Esophagus muscularis mucosa (tissue), 4 donors: ENCODE data around the gene AGGF1. TPM values are rescaled to one million over a fixed set of nuclear protein-coding genes. Genes with fewer than 3 reads are reported as not detected.

Source experiments
- DNase-seq: peaks from one replicate; pipeline ENCODE4 v3.0.0-alpha.2; 2017; ENCODE audit errors: extremely low spot score
- H3K27ac ChIP-seq, 4 donors: fragments of 200-600 bp; sonication (generic); replicated peaks in 1 of 4; 1 replicate in 3 of 4; 2 replicates in 1 of 4; pipeline ENCODE4 v1.5.1; 2016 to 2019; ENCODE audit warnings: mild to moderate bottlenecking in 1 of 4
- H3K27me3 ChIP-seq, 4 donors: fragments of 200-600 bp; sonication (generic); one replicate each; pipeline versions ENCODE4 v1.5.1 to v1.6.0; 2016 to 2019
- H3K36me3 ChIP-seq, 4 donors: fragments of 200-600 bp; sonication (generic); one replicate each; pipeline ENCODE4 v1.5.1; 2016 to 2019
- H3K4me1 ChIP-seq, 4 donors: fragments of 200-600 bp; sonication (generic); one replicate each; pipeline ENCODE4 v1.5.1; 2016 to 2019
- H3K4me3 ChIP-seq, 4 donors: fragments of 200-600 bp; sonication (generic); 1 replicate in 2 of 4; 2 replicates in 2 of 4; pipeline ENCODE4 v1.5.1; 2016 to 2019; ENCODE audit warnings: mild to moderate bottlenecking in 4 of 4, moderate library complexity in 1 of 4
- H3K9me3 ChIP-seq, 4 donors: fragments of 200-600 bp; sonication (generic); 1 replicate in 3 of 4; 2 replicates in 1 of 4; pipeline ENCODE4 v1.5.1; 2016 to 2019
- EP300 ChIP-seq: sonication (generic); formaldehyde crosslinking; IDR thresholded peaks from one replicate; pipeline ENCODE4 v1.6.1; 2017; ENCODE audit warnings: antibody characterized with exemption
- POLR2A ChIP-seq: fragments of 450-650 bp; IDR thresholded peaks from one replicate; pipeline ENCODE4 v1.6.1; 2017; ENCODE audit warnings: antibody characterized with exemption, moderate library complexity, mild to moderate bottlenecking, low read depth
- POLR2AphosphoS5 ChIP-seq, 2 donors: sonication (generic); formaldehyde crosslinking; IDR thresholded peaks; one replicate each; pipeline ENCODE4 v1.6.1; 2017; ENCODE audit warnings: antibody characterized with exemption in 2 of 2
- WGBS: methylation state at CpG from one replicate; pipeline ENCODE4 v1.1.5; 2018; 5-methylcytosine and 5-hydroxymethylcytosine counted together
- intact Hi-C: fragments of 100-400 bp; cut with DNase I; formaldehyde crosslinking; loops from one replicate; pipeline ENCODE4 v1.15.1; 2023
- total RNA-seq, 4 donors: library from RNA; depleted of rRNA; stranded (reverse); fragments of >200 nt; gene quantifications; one replicate each; pipeline versions ENCODE4 v1.1.0 to v1.2.1, GENCODE V29; 2016
- TF ChIP-seq, protein P1 (sequence below), 3 experiments: fragments of 200-600 bp in 2 of 3; fragments of 450-650 bp in 1 of 3; sonication (generic) in 2 of 3; IDR thresholded peaks; one replicate each; pipeline ENCODE4 v1.5.1; 2017 to 2019; ENCODE audit warnings: antibody characterized with exemption in 3 of 3, mild to moderate bottlenecking in 2 of 3, moderate library complexity in 1 of 3

Gene AGGF1, protein sequence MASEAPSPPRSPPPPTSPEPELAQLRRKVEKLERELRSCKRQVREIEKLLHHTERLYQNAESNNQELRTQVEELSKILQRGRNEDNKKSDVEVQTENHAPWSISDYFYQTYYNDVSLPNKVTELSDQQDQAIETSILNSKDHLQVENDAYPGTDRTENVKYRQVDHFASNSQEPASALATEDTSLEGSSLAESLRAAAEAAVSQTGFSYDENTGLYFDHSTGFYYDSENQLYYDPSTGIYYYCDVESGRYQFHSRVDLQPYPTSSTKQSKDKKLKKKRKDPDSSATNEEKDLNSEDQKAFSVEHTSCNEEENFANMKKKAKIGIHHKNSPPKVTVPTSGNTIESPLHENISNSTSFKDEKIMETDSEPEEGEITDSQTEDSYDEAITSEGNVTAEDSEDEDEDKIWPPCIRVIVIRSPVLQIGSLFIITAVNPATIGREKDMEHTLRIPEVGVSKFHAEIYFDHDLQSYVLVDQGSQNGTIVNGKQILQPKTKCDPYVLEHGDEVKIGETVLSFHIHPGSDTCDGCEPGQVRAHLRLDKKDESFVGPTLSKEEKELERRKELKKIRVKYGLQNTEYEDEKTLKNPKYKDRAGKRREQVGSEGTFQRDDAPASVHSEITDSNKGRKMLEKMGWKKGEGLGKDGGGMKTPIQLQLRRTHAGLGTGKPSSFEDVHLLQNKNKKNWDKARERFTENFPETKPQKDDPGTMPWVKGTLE
- 10 to 100 TPM; 16.4 to 25.0 (median 22.7) TPM for total RNA-seq

DNA sequence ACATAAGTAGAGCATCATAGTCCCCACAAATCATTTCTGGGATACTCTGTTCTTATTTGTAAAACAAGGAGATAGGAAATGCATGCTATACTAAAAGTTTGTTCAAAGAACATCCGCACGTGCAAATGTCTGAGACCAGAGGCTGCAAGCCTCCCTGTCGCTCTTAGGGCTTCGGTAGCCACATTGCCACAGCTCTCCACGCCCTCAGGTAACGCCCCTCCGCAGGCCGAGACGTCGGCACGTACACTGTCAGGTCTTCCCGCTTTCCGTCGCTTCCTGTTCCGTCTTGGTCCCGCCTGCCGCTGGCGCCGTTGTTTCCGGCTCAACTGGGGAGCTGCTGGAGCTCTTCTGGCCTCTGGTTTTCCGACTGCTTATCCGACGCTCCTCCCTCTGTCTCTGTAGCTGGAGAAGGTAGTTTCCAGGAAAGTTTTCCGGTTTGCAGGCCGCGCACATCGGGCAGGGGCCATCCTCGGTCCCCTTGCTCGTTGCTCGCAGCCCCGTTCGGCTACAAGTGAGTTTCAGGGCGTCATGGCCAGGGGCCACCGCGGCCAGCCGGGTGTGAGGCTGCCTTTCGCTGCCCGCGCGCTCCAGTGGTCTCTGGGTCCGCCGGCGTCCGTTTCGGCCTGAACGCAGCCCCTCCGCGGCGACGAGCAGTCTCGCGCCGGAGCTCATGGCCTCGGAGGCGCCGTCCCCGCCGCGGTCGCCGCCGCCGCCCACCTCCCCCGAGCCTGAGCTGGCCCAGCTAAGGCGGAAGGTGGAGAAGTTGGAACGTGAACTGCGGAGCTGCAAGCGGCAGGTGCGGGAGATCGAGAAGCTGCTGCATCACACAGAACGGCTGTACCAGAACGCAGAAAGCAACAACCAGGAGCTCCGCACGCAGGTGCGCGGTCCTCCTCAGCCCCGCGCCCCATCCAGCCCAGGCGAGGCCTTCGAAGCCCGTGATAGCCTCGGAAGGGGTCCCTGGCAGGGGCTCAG, at the start of gene AGGF1:
Gene AGGF1, plus strand, starts transcription at position 308 of the 975 bp plus-strand sequence. Its CDS starts 363 bp downstream, at position 671.
- WGBS: under 1% methylated on average over 41 of the region's 82 CpGs
- Histone ChIP-seq H3K9me3 (no peaks in the 10 kb centered on the region), H3K27me3 (no peaks in the 10 kb centered on the region), H3K4me1 (peaks cover 9 to 37% (median 31%) of the 10 kb centered on the region in 4 donors), H3K4me3 (peak within 1 kb of the TSS; percentile 70 to 95 (median 92)), H3K36me3 (peaks cover under 1 to 11% (median 7%) of the 10 kb centered on the region in 4 donors), H3K27ac (peak within 1 kb of the TSS; percentile 89 to 96 (median 91))
- DNase-seq: peak; percentile 95
- TF ChIP-seq POLR2AphosphoS5 (IDR thresholded peaks at IDR 0.05): peak; percentile 88 to 93
- no peak for TF ChIP-seq EP300
- intact Hi-C loops: loop anchor here (5.0 kb wide), 1 partner anchor 47 kb away; no protein-coding TSS in a partner anchor

GRCh38 chr5:76980518-76981144, 49.6 kb upstream of the AGGF1 start:
- no peaks in the 10 kb centered on the region for H3K9me3 ChIP-seq
- no peak overlapping the region for H3K4me3 ChIP-seq
- no peak overlapping the region for H3K27ac ChIP-seq
- 90% methylated on average over 8 of the region's 8 CpGs for WGBS
- H3K4me1 ChIP-seq: no peaks in the 10 kb centered on the region
- no peak for TF ChIP-seq EP300
- TF ChIP-seq, protein P1, sequence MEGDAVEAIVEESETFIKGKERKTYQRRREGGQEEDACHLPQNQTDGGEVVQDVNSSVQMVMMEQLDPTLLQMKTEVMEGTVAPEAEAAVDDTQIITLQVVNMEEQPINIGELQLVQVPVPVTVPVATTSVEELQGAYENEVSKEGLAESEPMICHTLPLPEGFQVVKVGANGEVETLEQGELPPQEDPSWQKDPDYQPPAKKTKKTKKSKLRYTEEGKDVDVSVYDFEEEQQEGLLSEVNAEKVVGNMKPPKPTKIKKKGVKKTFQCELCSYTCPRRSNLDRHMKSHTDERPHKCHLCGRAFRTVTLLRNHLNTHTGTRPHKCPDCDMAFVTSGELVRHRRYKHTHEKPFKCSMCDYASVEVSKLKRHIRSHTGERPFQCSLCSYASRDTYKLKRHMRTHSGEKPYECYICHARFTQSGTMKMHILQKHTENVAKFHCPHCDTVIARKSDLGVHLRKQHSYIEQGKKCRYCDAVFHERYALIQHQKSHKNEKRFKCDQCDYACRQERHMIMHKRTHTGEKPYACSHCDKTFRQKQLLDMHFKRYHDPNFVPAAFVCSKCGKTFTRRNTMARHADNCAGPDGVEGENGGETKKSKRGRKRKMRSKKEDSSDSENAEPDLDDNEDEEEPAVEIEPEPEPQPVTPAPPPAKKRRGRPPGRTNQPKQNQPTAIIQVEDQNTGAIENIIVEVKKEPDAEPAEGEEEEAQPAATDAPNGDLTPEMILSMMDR (IDR thresholded peaks at IDR 0.05): no peak
- no peak for TF ChIP-seq POLR2A
- no peak for TF ChIP-seq POLR2AphosphoS5 (IDR thresholded peaks at IDR 0.05)
- intact Hi-C loops: no loop called here
- H3K36me3 ChIP-seq: no peaks in the 10 kb centered on the region
- H3K27me3 ChIP-seq: no peaks in the 10 kb centered on the region
- no peak for DNase-seq

GRCh38 chr5:76982450-76982849, 47.8 kb upstream of the AGGF1 start:
- no peaks in the 10 kb centered on the region for H3K4me1 ChIP-seq
- H3K27me3 ChIP-seq: no peaks in the 10 kb centered on the region
- no peak overlapping the region for H3K27ac ChIP-seq
- H3K4me3 ChIP-seq: no peak overlapping the region
- intact Hi-C loops: no loop called here
- no peaks in the 10 kb centered on the region for H3K36me3 ChIP-seq
- no peak for DNase-seq
- TF ChIP-seq POLR2AphosphoS5 (IDR thresholded peaks at IDR 0.05) (no peak), POLR2A (no peak), EP300 (no peak)
- TF ChIP-seq, protein P1 (IDR thresholded peaks at IDR 0.05): no peak
- 80% methylated on average over 2 of the region's 2 CpGs for WGBS
- no peaks in the 10 kb centered on the region for H3K9me3 ChIP-seq

- no peaks in the 10 kb centered on the region for H3K9me3 ChIP-seq
- DNase-seq: no peak
- no peaks in the 10 kb centered on the region for H3K36me3 ChIP-seq
- H3K27ac ChIP-seq: no peak overlapping the region
- TF ChIP-seq EP300: no peak
- TF ChIP-seq, protein P1 (IDR thresholded peaks at IDR 0.05): no peak
- TF ChIP-seq POLR2A: no peak
- no peak for TF ChIP-seq POLR2AphosphoS5 (IDR thresholded peaks at IDR 0.05)
- H3K4me3 ChIP-seq: no peak overlapping the region
- H3K27me3 ChIP-seq: no peaks in the 10 kb centered on the region
- no peaks in the 10 kb centered on the region for H3K4me1 ChIP-seq
- intact Hi-C loops: no loop called here
- WGBS: 83% methylated on average over 3 of the region's 3 CpGs
Measured at GRCh38 chr5:76983468-76983867, 46.7 kb upstream of the AGGF1 start.
